Neuronal stem cell (in vitro differentiated cells): ENCODE results near the gene FAM200C.
A peak's percentile ranks its signal among the peaks of the same experiment; 100 is the strongest.
"Not testable (repeated sequence)": the region's sequence is repeated elsewhere in the genome, so short reads cannot be mapped to it uniquely, and the experiment has no call there.

Experiments
- DNase-seq: peaks from one replicate; pipeline ENCODE4 v3.0.0-alpha.2; 2013; ENCODE audit warnings: low spot score
- H2AFZ ChIP-seq: one replicate; pipeline ENCODE4 v1.6.1; 2013; ENCODE audit warnings: mild to moderate bottlenecking, low read length, inconsistent platforms
- H2AK5ac ChIP-seq: 2 replicates; pipeline ENCODE4 v1.6.1; 2013; ENCODE audit warnings: low read depth, mild to moderate bottlenecking, inconsistent platforms, low read length, moderate library complexity, mixed read lengths
- H2BK120ac ChIP-seq: 2 replicates; pipeline ENCODE4 v1.6.1; 2013; ENCODE audit warnings: low read depth, mild to moderate bottlenecking, inconsistent platforms, low read length, moderate library complexity, mixed read lengths
- H2BK12ac ChIP-seq: one replicate; pipeline ENCODE4 v1.6.1; 2013; ENCODE audit warnings: low read length, inconsistent platforms
- H2BK15ac ChIP-seq: 2 replicates; pipeline ENCODE4 v1.6.1; 2013; ENCODE audit warnings: mild to moderate bottlenecking, low read length, inconsistent platforms, mixed read lengths
- H2BK5ac ChIP-seq: one replicate; pipeline ENCODE4 v1.6.1; 2013; ENCODE audit warnings: inconsistent platforms, mild to moderate bottlenecking, low read length, moderate library complexity
- H3K14ac ChIP-seq: one replicate; pipeline ENCODE4 v1.6.1; 2013; ENCODE audit warnings: low read length, inconsistent platforms
- H3K18ac ChIP-seq: 2 replicates; pipeline ENCODE4 v1.6.1; 2013; ENCODE audit warnings: low read length, inconsistent platforms
- H3K23ac ChIP-seq: 2 replicates; pipeline ENCODE4 v1.6.1; 2013; ENCODE audit warnings: low read depth, mild to moderate bottlenecking, mixed read lengths, low read length, inconsistent platforms; ENCODE audit not compliant: poor library complexity
- H3K27ac ChIP-seq: replicated peaks from 3 replicates; pipeline ENCODE4 v1.5.1; 2013; ENCODE audit warnings: low read length, inconsistent platforms
- H3K27me3 ChIP-seq, 3 experiments: 2 replicates each; pipeline ENCODE4 v1.6.1; 2013; ENCODE audit warnings: low read length in 3 of 3, mild to moderate bottlenecking in 2 of 3, inconsistent platforms in 1 of 3, low read depth in 1 of 3, mixed read lengths in 1 of 3, moderate library complexity in 1 of 3; ENCODE audit not compliant: control insufficient read depth in 3 of 3, insufficient read depth in 3 of 3
- H3K36me3 ChIP-seq, 2 donors: replicated peaks in 1 of 2; 2 replicates each; pipeline ENCODE4 v1.6.1; 2013; ENCODE audit warnings: low read length in 2 of 2; ENCODE audit not compliant: control insufficient read depth in 2 of 2, insufficient read depth in 2 of 2
- H3K4ac ChIP-seq: 2 replicates; pipeline ENCODE4 v1.6.1; 2013; ENCODE audit warnings: inconsistent platforms, mild to moderate bottlenecking, low read length, moderate library complexity
- H3K4me1 ChIP-seq, 2 donors: 1 replicate in 1 of 2; 2 replicates in 1 of 2; pipeline ENCODE4 v1.6.1; 2013; ENCODE audit warnings: low read length in 2 of 2, low read depth in 1 of 2; ENCODE audit not compliant: control insufficient read depth in 2 of 2, insufficient read depth in 1 of 2
- H3K4me2 ChIP-seq: one replicate; pipeline ENCODE4 v1.6.1; 2013; ENCODE audit warnings: mild to moderate bottlenecking, low read length, inconsistent platforms; ENCODE audit not compliant: insufficient read depth, poor library complexity, severe bottlenecking
- H3K4me3 ChIP-seq, 2 donors: 2 replicates each; pipeline ENCODE4 v1.5.1; 2013; ENCODE audit warnings: low read length in 2 of 2, mild to moderate bottlenecking in 2 of 2, inconsistent platforms in 1 of 2, moderate library complexity in 1 of 2
- H3K79me1 ChIP-seq: one replicate; pipeline ENCODE4 v1.6.1; 2013; ENCODE audit warnings: low read depth, mild to moderate bottlenecking, inconsistent platforms, low read length, moderate library complexity
- H3K9ac ChIP-seq: one replicate; pipeline ENCODE4 v1.6.1; 2013; ENCODE audit warnings: mild to moderate bottlenecking, low read depth, low read length, inconsistent platforms; ENCODE audit not compliant: poor library complexity
- H3K9me3 ChIP-seq, 2 donors: replicated peaks in 1 of 2; 2 replicates each; pipeline versions ENCODE3 to v1.6.1; 2013; ENCODE audit warnings: low read length in 2 of 2, mild to moderate bottlenecking in 2 of 2, inconsistent platforms in 1 of 2, low read depth in 1 of 2, mixed read lengths in 1 of 2, moderate library complexity in 1 of 2; ENCODE audit not compliant: control insufficient read depth in 2 of 2, insufficient read depth in 1 of 2
- H4K8ac ChIP-seq: one replicate; pipeline ENCODE4 v1.6.1; 2013; ENCODE audit warnings: low read depth, mild to moderate bottlenecking, inconsistent platforms, low read length, moderate library complexity
- H4K91ac ChIP-seq: one replicate; pipeline ENCODE4 v1.6.1; 2013; ENCODE audit warnings: low read length, low read depth, mild to moderate bottlenecking, inconsistent platforms; ENCODE audit not compliant: poor library complexity
- WGBS, 2 donors: extraction: QIAGEN DNeasy Blood & Tissue Kit; methylation state at CpG; one replicate each; pipeline ENCODE4 v1.1.7; 2013; ENCODE audit warnings: missing lambda C conversion rate in 2 of 2, mixed read lengths in 1 of 2; ENCODE audit not compliant: insufficient read length in 2 of 2, insufficient replicate concordance in 1 of 2; ENCODE audit errors: extremely low coverage in 2 of 2; 5-methylcytosine and 5-hydroxymethylcytosine counted together

FAM200C gene

GRCh38 chr5:160439205-160439600 is 39.3 kb upstream of the FAM200C start:
- Histone ChIP-seq H3K27me3 (peaks cover 0 to 5% (median 0%) of the 10 kb centered on the region in 3 experiments), H3K4ac (no peak overlapping the region), H3K14ac (no peak overlapping the region), H3K9ac (no peak overlapping the region), H4K8ac (no peak overlapping the region), H2BK5ac (no peak overlapping the region), H3K79me1 (no peaks in the 10 kb centered on the region), H3K18ac (no peak overlapping the region), H3K36me3 (no peaks in the 10 kb centered on the region), H3K27ac (no peak overlapping the region), H2BK15ac (no peak overlapping the region), H3K4me2 (peak overlapping the region; percentile 52), H2BK120ac (no peak overlapping the region), H3K4me3 (no peak overlapping the region), H2BK12ac (no peak overlapping the region), H4K91ac (no peak overlapping the region), H3K4me1 (peaks cover 7 to 9% of the 10 kb centered on the region in 2 donors), H3K9me3 (no peaks in the 10 kb centered on the region), H2AFZ (peak overlapping the region; percentile 76), H2AK5ac (no peak overlapping the region), H3K23ac (no peak overlapping the region)
- WGBS, 2 donors = no CpG with 5 or more reads among the region's 11 CpGs
- DNase-seq = peak; percentile 80

GRCh38 chr5:160438316-160439204 is 38.7 kb upstream of the FAM200C start:
- no peak overlapping the region for H2BK15ac ChIP-seq
- H3K36me3 ChIP-seq = no peaks in the 10 kb centered on the region
- no peak overlapping the region for H4K91ac ChIP-seq
- H3K23ac ChIP-seq = no peak overlapping the region
- peaks cover 14 to 15% of the 10 kb centered on the region in 2 donors for H3K4me1 ChIP-seq
- peak overlapping the region in 1 of 2 donors; percentile 55 for H3K4me3 ChIP-seq
- no peaks in the 10 kb centered on the region for H3K79me1 ChIP-seq
- peak overlapping the region; percentile 76 for H2AFZ ChIP-seq
- no peak overlapping the region for H4K8ac ChIP-seq
- peak; percentile 51 for DNase-seq
- H3K9ac ChIP-seq = peak overlapping the region; percentile 73
- H3K18ac ChIP-seq = peak overlapping the region; percentile 8
- no CpG with 5 or more reads among the region's 18 CpGs for WGBS, 2 donors
- peaks cover 0 to 5% (median 0%) of the 10 kb centered on the region in 3 experiments for H3K27me3 ChIP-seq
- H3K27ac ChIP-seq = no peak overlapping the region
- H3K4me2 ChIP-seq = peak overlapping the region; percentile 52
- no peak overlapping the region for H2BK12ac ChIP-seq
- H3K4ac ChIP-seq = no peak overlapping the region
- H2BK120ac ChIP-seq = no peak overlapping the region
- no peak overlapping the region for H2AK5ac ChIP-seq
- no peaks in the 10 kb centered on the region for H3K9me3 ChIP-seq
- H3K14ac ChIP-seq = no peak overlapping the region
- H2BK5ac ChIP-seq = no peak overlapping the region

- Histone ChIP-seq H2AFZ (no peak overlapping the region), H3K27ac (no peak overlapping the region), H2BK12ac (no peak overlapping the region), H3K27me3 (peaks cover 0 to 5% (median 0%) of the 10 kb centered on the region in 3 experiments), H3K23ac (no peak overlapping the region), H4K8ac (no peak overlapping the region), H4K91ac (no peak overlapping the region), H3K4me3 (no peak overlapping the region), H3K4ac (no peak overlapping the region), H3K4me1 (peaks cover 14 to 16% of the 10 kb centered on the region in 2 donors), H3K4me2 (no peak overlapping the region), H3K9me3 (no peaks in the 10 kb centered on the region), H3K36me3 (no peaks in the 10 kb centered on the region), H2BK120ac (no peak overlapping the region), H2AK5ac (no peak overlapping the region), H2BK5ac (no peak overlapping the region), H3K9ac (no peak overlapping the region), H3K79me1 (no peaks in the 10 kb centered on the region), H3K18ac (no peak overlapping the region), H3K14ac (no peak overlapping the region), H2BK15ac (no peak overlapping the region)
- no peak for DNase-seq
These were observed 37.4 kb upstream of the FAM200C start for GRCh38 chr5:160437271-160437670.

- not testable (repeated sequence) for H3K4me3 ChIP-seq, H3K79me1 ChIP-seq, H2BK12ac ChIP-seq, H3K4ac ChIP-seq, H2AK5ac ChIP-seq, H3K4me2 ChIP-seq, H3K14ac ChIP-seq, H3K18ac ChIP-seq, H3K27me3 ChIP-seq, H3K9ac ChIP-seq, DNase-seq, H2AFZ ChIP-seq, H3K9me3 ChIP-seq, H4K91ac ChIP-seq, H2BK120ac ChIP-seq, H2BK5ac ChIP-seq, H3K27ac ChIP-seq, H3K23ac ChIP-seq, H2BK15ac ChIP-seq, H4K8ac ChIP-seq, H3K36me3 ChIP-seq
- WGBS, 2 donors = no CpG with 5 or more reads among the region's 6 CpGs
- H3K4me1 ChIP-seq = peaks cover 14 to 16% of the 10 kb centered on the region in 2 donors
These were observed 36.8 kb upstream of the FAM200C start for GRCh38 chr5:160436661-160437060.
